K562 (cell line): ENCODE measurements around the gene AGAP1. TPM values are rescaled to one million over a fixed set of nuclear protein-coding genes. Genes with fewer than 3 reads are reported as not detected.

ENCODE experiments used
- ELF4 ChIP-seq: fragments of 450-650 bp; formaldehyde crosslinking; IDR thresholded peaks from 2 replicates; pipeline ENCODE4 v1.4.0; 2022; ENCODE audit warnings: missing genetic modification characterization
- ETV1 ChIP-seq: fragments of 450-650 bp; conservative IDR thresholded peaks from 2 replicates; pipeline ENCODE4 v1.6.1; 2016; ENCODE audit warnings: missing genetic modification characterization, control low read depth, low read depth, missing compliant biosample characterization
- ETV6 ChIP-seq, 3 experiments: fragments of 150-350 bp in 1 of 3; sonication (generic) in 1 of 3; formaldehyde crosslinking in 1 of 3; IDR thresholded peaks; 2 replicates each; pipeline versions ENCODE4 v1.6.1 to v1.8.0; 2014 to 2022; ENCODE audit warnings: borderline replicate concordance in 2 of 3, low read depth in 2 of 3, antibody characterized with exemption in 1 of 3, low read length in 1 of 3, mild to moderate bottlenecking in 1 of 3, missing genetic modification reagents in 1 of 3
- FOS ChIP-seq: IDR thresholded peaks from 3 replicates; pipeline ENCODE4 v1.6.1; 2011; ENCODE audit not compliant: insufficient read length; ENCODE audit errors: extremely low read depth
- HNRNPH1 ChIP-seq: fragments of 200-400 bp; formaldehyde crosslinking; optimal IDR thresholded peaks from 2 replicates; pipeline ENCODE3; 2017; ENCODE audit warnings: low read depth, mild to moderate bottlenecking, low read length, moderate library complexity
- MYC ChIP-seq, 2 experiments: fragments of 250-450 bp in 1 of 2; sonication (Bioruptor Pico) in 1 of 2; IDR thresholded peaks; 2 replicates each; pipeline versions ENCODE4 v1.5.1 to v1.6.1; 2012 to 2021; ENCODE audit warnings: low read depth in 2 of 2, borderline replicate concordance in 1 of 2, improper control_type of control experiment in 1 of 2, low read length in 1 of 2, mild to moderate bottlenecking in 1 of 2, moderate library complexity in 1 of 2
- ZBTB33 ChIP-seq: sonication (generic); formaldehyde crosslinking; IDR thresholded peaks from 2 replicates; pipeline ENCODE4 v1.8.1; 2023; ENCODE audit warnings: mild to moderate bottlenecking, missing genetic modification reagents
- ZC3H11A ChIP-seq: IDR thresholded peaks from 2 replicates; pipeline ENCODE4 v1.6.1; 2012; ENCODE audit warnings: low read depth, low read length, improper control_type of control experiment
- polyA plus RNA-seq, 8 experiments: library from polyadenylated mRNA; depleted of rRNA in 4 of 8; stranded (reverse) in 5 of 8; unstranded in 3 of 8; fragments of >200 nt; fragmentation: Nextera tagmentation in 2 of 8; fragmentation: Illumina TruSeq in 1 of 8; extraction: Ambion mirVana in 2 of 8; extraction: Trizol in 1 of 8; gene quantifications; 2 replicates each; pipeline versions ENCODE4 v1.2.1 to v1.2.3, GENCODE V29; 2011 to 2014; ENCODE audit warnings: inconsistent platforms in 1 of 8, missing spikeins in 1 of 8
- total RNA-seq, 7 experiments: library from RNA; depleted of rRNA in 6 of 7; stranded (reverse); fragments of >200 nt in 6 of 7; fragmentation: Illumina TruSeq in 2 of 7; extraction: Trizol in 2 of 7; gene quantifications; 2 replicates each; pipeline versions ENCODE4 v1.2.1 to v1.2.3, GENCODE V29; 2011 to 2021; ENCODE audit warnings: low replicate concordance in 1 of 7

Gene AGAP1
- total and polyA plus RNA-seq, 9 of the 15 experiments (the other 6 are each of a cell fraction or from before 2014, with no cell fraction given) = 1.3 to 24.0 (median 10.6) TPM

DNA sequence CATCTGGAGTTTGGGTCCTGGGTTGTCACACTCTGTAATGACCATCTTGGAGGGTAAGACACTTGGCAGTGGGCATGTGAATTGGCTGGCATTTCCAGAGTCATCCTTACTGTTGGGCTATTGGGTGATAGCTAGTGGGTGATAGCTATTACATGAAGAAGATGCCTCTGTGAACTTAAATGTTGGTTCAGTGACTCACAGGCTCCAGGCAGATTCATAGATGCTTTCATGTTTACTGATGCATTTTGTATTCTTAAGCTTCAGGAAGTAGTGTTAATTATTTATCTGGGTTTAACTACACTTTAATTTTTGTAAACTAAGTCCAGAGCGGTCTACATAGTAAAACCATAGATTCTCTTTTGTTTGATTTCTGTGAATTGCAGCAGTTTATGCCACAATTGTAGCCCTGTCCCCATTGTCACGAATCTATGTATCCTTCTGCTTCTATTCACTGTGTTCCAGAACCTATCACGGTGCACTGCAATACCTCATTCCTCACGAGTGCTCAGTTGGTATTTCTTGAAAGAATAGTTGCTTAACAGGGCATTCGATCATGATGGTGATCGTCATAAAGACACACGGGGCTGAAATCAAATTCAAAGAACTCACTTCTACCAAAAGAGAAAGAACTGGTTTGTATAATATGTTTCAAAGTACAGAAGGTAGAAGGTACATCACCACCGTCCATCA lies 594.7 kb downstream of the AGAP1 start (continued):
- TF ChIP-seq ZBTB33 (no peak), HNRNPH1 (no peak), ZC3H11A (no peak), MYC (IDR thresholded peaks at IDR 0.05; ENCODE audit: low read depth, low read length) (no peak), MYC (CRISPR knock-in tag; IDR thresholded peaks at IDR 0.05; ENCODE audit: borderline replicate concordance, low read depth) (no peak), FOS (no peak), ELF4 (CRISPR knock-in tag) (no peak), ETV1 (tag) (no peak), ETV6 (IDR thresholded peaks at IDR 0.05; ENCODE audit: borderline replicate concordance in 1 of 2, low read depth in 2 of 2, low read length in 1 of 2) (no peak), ETV6 (CRISPR knock-in tag; IDR thresholded peaks at IDR 0.05; ENCODE audit: borderline replicate concordance) (no peak)
- TF ChIP-seq, all 486 proteins: peak for 0
